OCI-LY3 (cell line): Measurements from ENCODE around the gene PTPRM.

Experiments
- CTCF ChIP-seq: fragments of 200-600, 300-600 bp; sonication (generic); IDR thresholded peaks from 2 replicates; pipeline ENCODE4 v1.5.1; 2014; ENCODE audit warnings: antibody characterized with exemption, low read length, low read depth
- EZH2phosphoT487 ChIP-seq: fragments of 200-600 bp; shearing (Covaris generic); IDR thresholded peaks from 2 replicates; pipeline ENCODE4 v1.6.1; 2018; ENCODE audit warnings: antibody characterized with exemption, mixed run types, low read depth

GRCh38 chr18:7940971-7941370 is 373.9 kb downstream of the PTPRM start:
- TF ChIP-seq CTCF (no peak), EZH2phosphoT487 (no peak)
